PC-9 (cell line): ENCODE measurements around the gene NR3C1. TPM values are rescaled to one million over a fixed set of nuclear protein-coding genes. Genes with fewer than 3 reads are reported as not detected.

ENCODE experiments used
- BruUV-seq: library from RNA; stranded (reverse); fragments of 400-500 nt; replicated peaks from 2 replicates; lab custom pipeline; 2021; lab: Mats Ljungman, UMichigan
- CTCF ChIA-PET: fragments of 300-600 bp; sonication (Branson Sonifier 250); formaldehyde crosslinking; loops from one replicate; lab custom pipeline; 2022; ENCODE audit warnings: antibody characterized with exemption; lab: Charles Lee
- POLR2A ChIA-PET: fragments of 300-600 bp; sonication (Branson Sonifier 250); formaldehyde crosslinking; loops from one replicate; lab custom pipeline; 2022; ENCODE audit warnings: antibody characterized with exemption; ENCODE audit not compliant: unreplicated experiment; lab: Charles Lee
- DNase-seq, 2 experiments: peaks; one replicate each; pipeline versions ENCODE4 v3.0.0 to v3.0.0-alpha.2; 2015 to 2022; ENCODE audit warnings: mixed read lengths in 1 of 2
- H2AFZ ChIP-seq: fragments of 200-600 bp; sonication (generic); 2 replicates; pipeline ENCODE4 v1.8.1; 2017; ENCODE audit warnings: antibody characterized with exemption
- H3F3A ChIP-seq: fragments of 200-600 bp; sonication (generic); 2 replicates; pipeline ENCODE4 v1.8.1; 2017; ENCODE audit warnings: antibody characterized with exemption, mild to moderate bottlenecking, low read depth; ENCODE audit not compliant: insufficient read depth
- H3K27ac ChIP-seq: fragments of 200-600 bp; sonication (generic); 2 replicates; pipeline ENCODE4 v1.6.1; 2016; ENCODE audit warnings: mixed run types
- H3K27me3 ChIP-seq: fragments of 200-600 bp; sonication (generic); 2 replicates; pipeline ENCODE4 v1.6.1; 2016; ENCODE audit warnings: low read depth, mixed run types; ENCODE audit not compliant: insufficient read depth
- H3K36me3 ChIP-seq: fragments of 200-600 bp; sonication (generic); 2 replicates; pipeline ENCODE4 v1.6.1; 2016; ENCODE audit warnings: low read depth, mixed run types
- H3K4me1 ChIP-seq: fragments of 200-600 bp; sonication (generic); replicated peaks from 2 replicates; pipeline ENCODE4 v1.6.1; 2016; ENCODE audit warnings: mixed run types; ENCODE audit not compliant: insufficient read depth
- H3K4me2 ChIP-seq: fragments of 200-600 bp; sonication (generic); 2 replicates; pipeline ENCODE4 v1.6.1; 2017; ENCODE audit warnings: mixed run types
- H3K4me3 ChIP-seq: fragments of 200-600 bp; sonication (generic); 2 replicates; pipeline ENCODE4 v1.6.1; 2016; ENCODE audit warnings: mixed run types
- H3K79me2 ChIP-seq: fragments of 200-600 bp; sonication (generic); 2 replicates; pipeline ENCODE4 v1.6.1; 2017; ENCODE audit warnings: low read depth, mixed run types
- H3K9me2 ChIP-seq: fragments of 200-600 bp; sonication (generic); 2 replicates; pipeline ENCODE4 v1.8.1; 2017; ENCODE audit warnings: mild to moderate bottlenecking; ENCODE audit not compliant: insufficient read depth
- H3K9me3 ChIP-seq: fragments of 200-600 bp; sonication (generic); 2 replicates; pipeline ENCODE4 v1.8.1; 2016; ENCODE audit warnings: low read depth; ENCODE audit not compliant: insufficient read depth
- H4K20me1 ChIP-seq: fragments of 200-600 bp; sonication (generic); 2 replicates; pipeline ENCODE4 v1.8.1; 2017; ENCODE audit not compliant: insufficient read depth
- CTCF ChIP-seq: fragments of 200-600 bp; sonication (generic); conservative IDR thresholded peaks from 2 replicates; pipeline ENCODE4 v1.6.1; 2017; ENCODE audit warnings: mixed run types, antibody characterized with exemption, mild to moderate bottlenecking, moderate library complexity
- EZH2 ChIP-seq: fragments of 200-600 bp; sonication (generic); IDR thresholded peaks from 2 replicates; pipeline ENCODE4 v1.8.0; 2017; ENCODE audit warnings: antibody characterized with exemption, low read depth
- intact Hi-C: fragments of 100-400 bp; cut with micrococcal nuclease; formaldehyde crosslinking; loops from one replicate; pipeline ENCODE4 v1.10.0; 2022; ENCODE audit not compliant: unreplicated experiment
- total RNA-seq: library from RNA; stranded (reverse); gene quantifications from 2 replicates; pipeline ENCODE4 v1.2.3, GENCODE V29; 2021

Gene NR3C1
- total RNA-seq, 1 experiment from 2014 or later: 52.8 TPM

- H3K4me1 ChIP-seq: peaks cover 27% of the 10 kb centered on the region
- H3K27me3 ChIP-seq: no peaks in the 10 kb centered on the region
- H3K4me2 ChIP-seq: no peak overlapping the region
- H3K9me2 ChIP-seq: no peaks in the 10 kb centered on the region
- H3K27ac ChIP-seq: no peak overlapping the region
- H3K36me3 ChIP-seq: no peaks in the 10 kb centered on the region
- intact Hi-C loops: no loop called here
- DNase-seq: no peak
- no peaks in the 10 kb centered on the region for H3K9me3 ChIP-seq
- H2AFZ ChIP-seq: no peak overlapping the region
- H3K4me3 ChIP-seq: no peak overlapping the region
- BruUV-seq: no TSS peak
- H3F3A ChIP-seq: no peaks in the 10 kb centered on the region
- no peaks in the 10 kb centered on the region for H4K20me1 ChIP-seq
- peaks cover 69% of the 10 kb centered on the region for H3K79me2 ChIP-seq
- POLR2A ChIA-PET: interaction anchor here (0.5 to 0.7 kb wide), 3 partner anchors 38 to 157 kb away, joined by 3 to 4 read pairs (median 4); no protein-coding TSS in a partner anchor
- CTCF ChIA-PET: no interaction called here
- TF ChIP-seq EZH2 (no peak), CTCF (no peak)
These were observed 12.5 kb downstream of the NR3C1 start for GRCh38 chr5:143390941-143391340.

- TF ChIP-seq EZH2 (no peak), CTCF (no peak)
- no TSS peak for BruUV-seq
- H3K9me2 ChIP-seq: no peaks in the 10 kb centered on the region
- H3K36me3 ChIP-seq: no peaks in the 10 kb centered on the region
- peaks cover 20% of the 10 kb centered on the region for H3K4me1 ChIP-seq
- intact Hi-C loops: no loop called here
- H3K4me2 ChIP-seq: no peak overlapping the region
- no peaks in the 10 kb centered on the region for H3F3A ChIP-seq
- no peaks in the 10 kb centered on the region for H4K20me1 ChIP-seq
- no peak for DNase-seq
- peaks cover 4% of the 10 kb centered on the region; the same call in 1 of the 2 replicates for H3K9me3 ChIP-seq
- no peak overlapping the region for H3K4me3 ChIP-seq
- H3K27me3 ChIP-seq: no peaks in the 10 kb centered on the region
- H3K27ac ChIP-seq: no peak overlapping the region
- CTCF ChIA-PET: no interaction called here
- POLR2A ChIA-PET: interaction anchor here (0.6 to 0.7 kb wide), 2 partner anchors 37 to 86 kb away, joined by 3 to 4 read pairs; no protein-coding TSS in a partner anchor
- H3K79me2 ChIP-seq: peaks cover 67% of the 10 kb centered on the region
- H2AFZ ChIP-seq: no peak overlapping the region
These were observed 13.2 kb downstream of the NR3C1 start for GRCh38 chr5:143390258-143390657.

GRCh38 chr5:143386725-143387124 lies 16.8 kb downstream of the NR3C1 start:
- Histone ChIP-seq H3K4me1 (no peaks in the 10 kb centered on the region), H3K4me2 (no peak overlapping the region), H3K9me3 (peaks cover 7% of the 10 kb centered on the region; the same call in 1 of the 2 replicates), H3F3A (no peaks in the 10 kb centered on the region), H2AFZ (no peak overlapping the region), H3K79me2 (peaks cover 63% of the 10 kb centered on the region), H3K27me3 (no peaks in the 10 kb centered on the region), H3K36me3 (no peaks in the 10 kb centered on the region; the same call in 1 of the 2 replicates), H3K27ac (no peak overlapping the region), H4K20me1 (no peaks in the 10 kb centered on the region), H3K9me2 (no peaks in the 10 kb centered on the region), H3K4me3 (no peak overlapping the region)
- intact Hi-C loops: no loop called here
- CTCF ChIA-PET: no interaction called here
- no peak for TF ChIP-seq CTCF
- TF ChIP-seq EZH2: no peak
- BruUV-seq: no TSS peak
- DNase-seq: no peak
- POLR2A ChIA-PET: no interaction called here
